ENCODE data around the gene PAQR8.
"Not testable (repeated sequence)": the region's sequence is repeated elsewhere in the genome, so short reads cannot be mapped to it uniquely, and the experiment has no call there.

DNA sequence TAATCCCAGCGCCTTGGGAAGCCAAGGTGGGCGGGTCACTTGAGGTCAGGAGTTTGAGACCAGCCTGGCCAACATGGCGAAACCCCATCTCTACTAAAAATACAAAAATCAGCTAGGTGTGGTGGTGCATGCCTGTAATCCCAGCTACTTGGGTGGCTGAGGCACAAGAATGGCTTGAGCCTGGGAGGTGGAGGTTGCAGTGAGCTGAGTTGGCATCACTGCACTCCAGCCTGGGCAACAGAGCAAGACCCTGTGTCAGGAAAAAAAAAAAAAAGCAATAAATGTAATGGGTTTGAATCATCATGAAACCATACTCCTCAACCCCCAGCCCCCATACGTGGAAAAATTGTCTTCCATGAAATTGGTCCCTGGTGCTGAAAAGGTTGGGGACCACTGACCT is 26.2 kb downstream of the PAQR8 start:
- not testable (repeated sequence) for TF ChIP-seq EZH2phosphoT487 (IDR thresholded peaks at IDR 0.05; ENCODE audit: low read depth, severe bottlenecking, unreplicated experiment)
- TF ChIP-seq, protein P1, sequence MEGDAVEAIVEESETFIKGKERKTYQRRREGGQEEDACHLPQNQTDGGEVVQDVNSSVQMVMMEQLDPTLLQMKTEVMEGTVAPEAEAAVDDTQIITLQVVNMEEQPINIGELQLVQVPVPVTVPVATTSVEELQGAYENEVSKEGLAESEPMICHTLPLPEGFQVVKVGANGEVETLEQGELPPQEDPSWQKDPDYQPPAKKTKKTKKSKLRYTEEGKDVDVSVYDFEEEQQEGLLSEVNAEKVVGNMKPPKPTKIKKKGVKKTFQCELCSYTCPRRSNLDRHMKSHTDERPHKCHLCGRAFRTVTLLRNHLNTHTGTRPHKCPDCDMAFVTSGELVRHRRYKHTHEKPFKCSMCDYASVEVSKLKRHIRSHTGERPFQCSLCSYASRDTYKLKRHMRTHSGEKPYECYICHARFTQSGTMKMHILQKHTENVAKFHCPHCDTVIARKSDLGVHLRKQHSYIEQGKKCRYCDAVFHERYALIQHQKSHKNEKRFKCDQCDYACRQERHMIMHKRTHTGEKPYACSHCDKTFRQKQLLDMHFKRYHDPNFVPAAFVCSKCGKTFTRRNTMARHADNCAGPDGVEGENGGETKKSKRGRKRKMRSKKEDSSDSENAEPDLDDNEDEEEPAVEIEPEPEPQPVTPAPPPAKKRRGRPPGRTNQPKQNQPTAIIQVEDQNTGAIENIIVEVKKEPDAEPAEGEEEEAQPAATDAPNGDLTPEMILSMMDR (IDR thresholded peaks at IDR 0.05; ENCODE audit: poor library complexity), result not testable (repeated sequence)
